ENCODE measurements around the gene CAMTA1. TPM values are rescaled to one million over a fixed set of nuclear protein-coding genes. Genes with fewer than 3 reads are reported as not detected.

Gene CAMTA1
- total RNA-seq, 1 donor from 2014 or later = 109 TPM

DNA sequence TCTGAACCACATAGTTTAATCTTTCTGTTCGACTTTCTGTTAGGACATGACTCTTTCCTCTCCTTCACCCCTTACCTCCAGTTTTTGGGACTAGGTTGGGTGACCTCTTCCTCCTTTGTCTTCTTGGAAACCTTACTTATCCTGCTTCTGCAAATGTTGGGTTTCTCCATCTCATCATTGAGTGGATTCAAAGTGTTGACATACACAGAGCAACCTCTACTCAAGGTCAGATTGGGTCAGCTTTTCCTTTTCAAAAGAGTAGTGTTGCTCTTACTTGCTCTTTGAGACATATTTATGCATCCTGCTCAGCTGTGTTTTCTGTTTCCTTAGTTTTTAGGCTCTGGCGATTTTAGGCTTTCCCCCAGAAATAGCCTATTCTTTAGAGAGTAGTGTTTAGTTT is 3.7 kb downstream of the CAMTA1 start:
- Mint-ChIP-seq H3K27ac (ENCODE audit: unreplicated experiment) (peak overlapping the region; percentile 29), H3K36me3 (ENCODE audit: low read depth) (no peaks in the 10 kb centered on the region), H3K4me1 (peaks cover 58% of the 10 kb centered on the region), H3K9me3 (no peaks in the 10 kb centered on the region), H3K27me3 (ENCODE audit: low read depth) (peaks cover 3% of the 10 kb centered on the region), H3K4me3 (peak overlapping the region; percentile 62)
- DNase-seq (ENCODE audit: low read depth, low spot score) = no peak
- TF ChIP-seq, protein P1, sequence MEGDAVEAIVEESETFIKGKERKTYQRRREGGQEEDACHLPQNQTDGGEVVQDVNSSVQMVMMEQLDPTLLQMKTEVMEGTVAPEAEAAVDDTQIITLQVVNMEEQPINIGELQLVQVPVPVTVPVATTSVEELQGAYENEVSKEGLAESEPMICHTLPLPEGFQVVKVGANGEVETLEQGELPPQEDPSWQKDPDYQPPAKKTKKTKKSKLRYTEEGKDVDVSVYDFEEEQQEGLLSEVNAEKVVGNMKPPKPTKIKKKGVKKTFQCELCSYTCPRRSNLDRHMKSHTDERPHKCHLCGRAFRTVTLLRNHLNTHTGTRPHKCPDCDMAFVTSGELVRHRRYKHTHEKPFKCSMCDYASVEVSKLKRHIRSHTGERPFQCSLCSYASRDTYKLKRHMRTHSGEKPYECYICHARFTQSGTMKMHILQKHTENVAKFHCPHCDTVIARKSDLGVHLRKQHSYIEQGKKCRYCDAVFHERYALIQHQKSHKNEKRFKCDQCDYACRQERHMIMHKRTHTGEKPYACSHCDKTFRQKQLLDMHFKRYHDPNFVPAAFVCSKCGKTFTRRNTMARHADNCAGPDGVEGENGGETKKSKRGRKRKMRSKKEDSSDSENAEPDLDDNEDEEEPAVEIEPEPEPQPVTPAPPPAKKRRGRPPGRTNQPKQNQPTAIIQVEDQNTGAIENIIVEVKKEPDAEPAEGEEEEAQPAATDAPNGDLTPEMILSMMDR (conservative IDR thresholded peaks at IDR 0.05) = no peak

DNA sequence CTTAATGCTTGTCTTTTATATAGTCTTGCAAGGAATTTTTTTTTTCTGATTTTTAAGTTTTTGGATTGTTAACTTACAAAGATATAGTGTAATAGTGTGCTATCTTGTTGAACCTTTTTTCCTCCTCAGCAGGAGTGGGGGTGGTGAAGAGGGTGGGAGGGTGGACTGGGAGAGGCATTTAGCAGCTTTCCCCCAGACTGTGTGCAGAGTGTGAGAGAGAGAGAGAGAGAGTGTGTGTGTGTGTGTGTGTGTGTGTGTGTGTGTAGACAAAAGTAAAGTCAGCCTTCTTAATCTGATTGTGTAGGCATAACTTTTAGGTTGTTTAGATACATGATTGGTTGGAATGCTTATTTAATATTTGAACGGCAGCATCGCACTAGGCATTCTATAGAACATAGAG is 4.9 kb downstream of the CAMTA1 start:
- H3K27ac Mint-ChIP-seq (ENCODE audit: unreplicated experiment) = no peak overlapping the region
- H3K4me1 Mint-ChIP-seq = peaks cover 57% of the 10 kb centered on the region
- peaks cover under 1% of the 10 kb centered on the region for H3K27me3 Mint-ChIP-seq (ENCODE audit: low read depth)
- no peaks in the 10 kb centered on the region for H3K9me3 Mint-ChIP-seq
- peak overlapping the region; percentile 17 for H3K4me3 Mint-ChIP-seq
- no peak for DNase-seq (ENCODE audit: low read depth, low spot score)
- H3K36me3 Mint-ChIP-seq (ENCODE audit: low read depth) = no peaks in the 10 kb centered on the region
- TF ChIP-seq, protein P1 (conservative IDR thresholded peaks at IDR 0.05) = no peak

DNA sequence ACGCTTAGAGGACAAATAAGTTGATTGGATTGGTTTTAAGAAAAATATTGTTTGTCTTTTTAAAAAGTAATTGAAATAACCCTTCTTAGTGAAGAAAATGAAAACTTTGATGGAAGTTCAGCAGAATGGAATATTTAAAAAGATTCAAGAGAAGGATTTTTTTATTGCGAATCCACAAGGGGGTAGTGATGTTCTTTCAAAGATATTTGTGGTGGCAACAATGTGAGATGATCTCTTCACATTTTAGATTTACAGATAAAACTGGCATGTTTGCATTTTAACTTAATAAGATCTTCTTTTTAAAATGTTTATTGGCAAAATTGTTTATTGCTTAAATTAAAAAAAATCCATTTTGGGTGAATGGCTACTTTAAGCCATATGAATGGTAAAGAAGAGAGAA is 8.9 kb downstream of the CAMTA1 start:
- Mint-ChIP-seq H3K9me3 (no peaks in the 10 kb centered on the region), H3K27me3 (ENCODE audit: low read depth) (no peaks in the 10 kb centered on the region), H3K36me3 (ENCODE audit: low read depth) (no peaks in the 10 kb centered on the region), H3K4me3 (no peak overlapping the region), H3K27ac (ENCODE audit: unreplicated experiment) (no peak overlapping the region), H3K4me1 (peaks cover 32% of the 10 kb centered on the region)
- TF ChIP-seq, protein P1 (conservative IDR thresholded peaks at IDR 0.05) = peak; percentile 70
- no peak for DNase-seq (ENCODE audit: low read depth, low spot score)

DNA sequence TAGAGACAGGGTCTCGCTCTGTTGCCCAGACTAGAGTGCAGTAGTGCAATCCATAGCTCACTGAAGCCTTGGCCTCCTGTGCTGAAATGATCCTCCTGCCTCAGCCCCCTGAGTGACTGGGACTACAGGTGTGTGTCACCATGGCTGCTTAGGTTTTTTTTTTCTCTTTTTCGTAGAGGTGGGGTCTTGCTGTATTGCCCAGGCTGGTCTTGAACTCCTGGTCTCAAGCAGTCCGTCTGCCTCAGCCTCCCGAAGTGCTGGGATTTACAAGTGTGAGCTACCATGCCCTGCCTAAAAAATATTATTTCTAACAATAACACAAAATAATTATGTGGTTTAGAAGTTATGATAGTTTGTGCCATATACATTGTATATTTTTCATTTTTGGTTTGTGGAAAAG is 9.9 kb downstream of the CAMTA1 start:
- no peak for DNase-seq (ENCODE audit: low read depth, low spot score)
- Mint-ChIP-seq H3K9me3 (no peaks in the 10 kb centered on the region), H3K4me3 (no peak overlapping the region), H3K36me3 (ENCODE audit: low read depth) (no peaks in the 10 kb centered on the region), H3K4me1 (peaks cover 26% of the 10 kb centered on the region), H3K27me3 (ENCODE audit: low read depth) (no peaks in the 10 kb centered on the region), H3K27ac (ENCODE audit: unreplicated experiment) (no peak overlapping the region)
- TF ChIP-seq, protein P1 (conservative IDR thresholded peaks at IDR 0.05) = no peak

DNA sequence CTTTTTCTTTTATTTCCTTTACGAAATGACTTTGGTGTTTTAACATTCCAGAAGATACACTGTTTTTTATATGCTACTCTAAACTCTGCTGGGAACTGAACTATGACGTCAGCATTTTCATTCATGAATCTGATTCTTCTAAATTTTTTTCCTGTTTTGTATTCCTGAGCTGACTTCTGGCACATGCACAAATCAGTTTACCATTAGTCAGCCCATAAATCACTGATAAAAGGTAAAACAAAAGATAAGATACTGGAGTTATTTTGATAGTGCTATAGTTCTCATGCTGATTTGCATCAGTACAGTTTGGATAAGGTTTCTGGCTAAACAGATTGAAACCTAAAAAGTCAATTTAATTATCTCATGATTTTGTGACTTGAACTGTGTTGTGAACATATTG is 10.4 kb downstream of the CAMTA1 start:
- H3K36me3 Mint-ChIP-seq (ENCODE audit: low read depth) = no peaks in the 10 kb centered on the region
- no peak overlapping the region for H3K27ac Mint-ChIP-seq (ENCODE audit: unreplicated experiment)
- no peak for DNase-seq (ENCODE audit: low read depth, low spot score)
- no peaks in the 10 kb centered on the region for H3K9me3 Mint-ChIP-seq
- TF ChIP-seq, protein P1 (conservative IDR thresholded peaks at IDR 0.05) = no peak
- H3K4me3 Mint-ChIP-seq = no peak overlapping the region
- H3K27me3 Mint-ChIP-seq (ENCODE audit: low read depth) = no peaks in the 10 kb centered on the region
- peaks cover 26% of the 10 kb centered on the region for H3K4me1 Mint-ChIP-seq

DNA sequence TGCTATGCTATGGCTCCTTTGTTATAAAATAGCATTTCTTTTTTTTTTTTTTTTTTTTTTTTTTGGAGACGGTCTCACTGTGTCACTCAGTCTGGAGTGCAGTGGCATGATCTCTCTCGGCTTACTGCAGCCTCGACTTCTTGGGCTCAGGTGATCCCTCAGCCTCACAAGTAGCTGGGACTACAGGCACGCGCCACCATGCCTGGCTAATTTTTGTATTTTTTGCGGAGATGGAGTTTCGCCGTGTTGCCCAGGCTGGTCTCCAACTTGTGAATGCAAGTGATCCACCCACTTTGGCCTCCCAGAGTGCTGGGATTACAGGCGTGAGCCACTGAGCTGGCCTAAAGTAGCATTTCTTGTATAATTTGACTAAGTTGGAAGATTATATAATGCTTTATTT is 10.8 kb downstream of the CAMTA1 start:
- H3K36me3 Mint-ChIP-seq (ENCODE audit: low read depth) = no peaks in the 10 kb centered on the region
- TF ChIP-seq, protein P1 (conservative IDR thresholded peaks at IDR 0.05) = no peak
- no peak overlapping the region for H3K4me3 Mint-ChIP-seq
- no peaks in the 10 kb centered on the region for H3K9me3 Mint-ChIP-seq
- H3K27me3 Mint-ChIP-seq (ENCODE audit: low read depth) = no peaks in the 10 kb centered on the region
- DNase-seq (ENCODE audit: low read depth, low spot score) = no peak
- H3K4me1 Mint-ChIP-seq = peaks cover 27% of the 10 kb centered on the region
- H3K27ac Mint-ChIP-seq (ENCODE audit: unreplicated experiment) = no peak overlapping the region

All from neural crest cell (in vitro differentiated cells).